PC-3 (cell line): Measurements from ENCODE around the gene WDR59.

Experiments used
- EZH2 ChIP-seq: fragments of 300-600 bp; sonication (generic); IDR thresholded peaks from one replicate; pipeline ENCODE4 v1.6.1; 2017; ENCODE audit warnings: antibody characterized with exemption, mild to moderate bottlenecking, low read length; ENCODE audit not compliant: unreplicated experiment
- EZH2phosphoT487 ChIP-seq: fragments of 300-600 bp; sonication (generic); IDR thresholded peaks from 2 replicates; pipeline ENCODE4 v1.6.1; 2018; ENCODE audit warnings: mild to moderate bottlenecking, antibody characterized with exemption, low read length, borderline replicate concordance
- TF ChIP-seq, protein P1 (sequence below): fragments of 300-600 bp; sonication (generic); conservative IDR thresholded peaks from 2 replicates; pipeline ENCODE4 v1.5.1; 2017; ENCODE audit warnings: antibody characterized with exemption, low read depth, mild to moderate bottlenecking, low read length

DNA sequence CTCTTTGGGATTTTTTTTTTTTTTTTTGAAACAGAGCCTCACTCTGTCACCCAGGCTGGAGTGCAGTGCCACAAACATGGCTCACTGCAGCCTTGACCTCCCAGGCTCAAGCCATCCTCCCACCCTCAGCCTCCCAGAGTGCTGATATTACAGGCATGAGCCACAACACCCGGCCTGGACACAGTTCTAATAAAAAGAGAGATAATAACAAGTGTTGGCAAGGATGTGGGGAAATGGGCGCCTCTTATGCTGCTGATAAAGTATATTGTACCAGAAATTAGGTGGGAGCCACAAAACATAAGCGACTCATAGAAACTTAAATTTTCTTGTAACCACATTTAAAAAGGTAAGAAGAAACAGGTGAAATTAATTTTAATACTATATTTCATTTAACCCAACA is 159.9 kb downstream of the WDR59 start:
- TF ChIP-seq, protein P1, sequence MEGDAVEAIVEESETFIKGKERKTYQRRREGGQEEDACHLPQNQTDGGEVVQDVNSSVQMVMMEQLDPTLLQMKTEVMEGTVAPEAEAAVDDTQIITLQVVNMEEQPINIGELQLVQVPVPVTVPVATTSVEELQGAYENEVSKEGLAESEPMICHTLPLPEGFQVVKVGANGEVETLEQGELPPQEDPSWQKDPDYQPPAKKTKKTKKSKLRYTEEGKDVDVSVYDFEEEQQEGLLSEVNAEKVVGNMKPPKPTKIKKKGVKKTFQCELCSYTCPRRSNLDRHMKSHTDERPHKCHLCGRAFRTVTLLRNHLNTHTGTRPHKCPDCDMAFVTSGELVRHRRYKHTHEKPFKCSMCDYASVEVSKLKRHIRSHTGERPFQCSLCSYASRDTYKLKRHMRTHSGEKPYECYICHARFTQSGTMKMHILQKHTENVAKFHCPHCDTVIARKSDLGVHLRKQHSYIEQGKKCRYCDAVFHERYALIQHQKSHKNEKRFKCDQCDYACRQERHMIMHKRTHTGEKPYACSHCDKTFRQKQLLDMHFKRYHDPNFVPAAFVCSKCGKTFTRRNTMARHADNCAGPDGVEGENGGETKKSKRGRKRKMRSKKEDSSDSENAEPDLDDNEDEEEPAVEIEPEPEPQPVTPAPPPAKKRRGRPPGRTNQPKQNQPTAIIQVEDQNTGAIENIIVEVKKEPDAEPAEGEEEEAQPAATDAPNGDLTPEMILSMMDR: no peak
- no peak for TF ChIP-seq EZH2
- TF ChIP-seq EZH2phosphoT487: no peak
